Small intestine (tissue), 7 donors: ENCODE data around the gene TSPAN5. TPM values are rescaled to one million over a fixed set of nuclear protein-coding genes. Genes with fewer than 3 reads are reported as not detected.
A peak's percentile ranks its signal among the peaks of the same experiment; 100 is the strongest.

Experiments used
- DNase-seq, 2 donors: peaks; one replicate each; pipeline versions ENCODE4 v3.0.0 to v3.0.0-alpha.2; 2013
- FAIRE-seq: peaks from 2 replicates; lab custom pipeline; 2012; peaks lifted over from hg19 to GRCh38; lab: Jason Lieb, UNC
- H3K27ac ChIP-seq, 3 donors: one replicate each; pipeline ENCODE4 v1.5.1; 2013; ENCODE audit warnings: low read length in 2 of 3, mild to moderate bottlenecking in 2 of 3, control low read depth in 1 of 3, inconsistent platforms in 1 of 3, low read depth in 1 of 3, moderate library complexity in 1 of 3
- H3K27me3 ChIP-seq, 3 donors: one replicate each; pipeline ENCODE4 v1.6.1; 2013; ENCODE audit warnings: low read length in 3 of 3, inconsistent platforms in 1 of 3; ENCODE audit not compliant: control insufficient read depth in 3 of 3, insufficient read depth in 3 of 3
- H3K36me3 ChIP-seq, 3 donors: one replicate each; pipeline ENCODE4 v1.6.1; 2013; ENCODE audit warnings: low read length in 3 of 3, inconsistent platforms in 1 of 3, low read depth in 1 of 3, mild to moderate bottlenecking in 1 of 3, moderate library complexity in 1 of 3; ENCODE audit not compliant: control insufficient read depth in 3 of 3, insufficient read depth in 2 of 3
- H3K4me1 ChIP-seq, 3 donors: one replicate each; pipeline ENCODE4 v1.6.1; 2013; ENCODE audit warnings: low read length in 2 of 3, inconsistent platforms in 1 of 3, low read depth in 1 of 3, mild to moderate bottlenecking in 1 of 3, moderate library complexity in 1 of 3; ENCODE audit not compliant: control insufficient read depth in 3 of 3, insufficient read depth in 2 of 3
- H3K4me3 ChIP-seq, 3 donors: one replicate each; pipeline ENCODE4 v1.5.1; 2013; ENCODE audit warnings: low read length in 3 of 3, control low read depth in 1 of 3, inconsistent platforms in 1 of 3, low read depth in 1 of 3, mild to moderate bottlenecking in 1 of 3, moderate library complexity in 1 of 3
- H3K9me3 ChIP-seq, 2 donors: one replicate each; pipeline ENCODE4 v1.6.1; 2013; ENCODE audit warnings: low read depth in 1 of 2, low read length in 1 of 2; ENCODE audit not compliant: control insufficient read depth in 2 of 2, insufficient read depth in 1 of 2
- WGBS, 3 donors: extraction: QIAGEN DNeasy Blood & Tissue Kit; methylation state at CpG; one replicate each; pipeline ENCODE4 v1.1.7; 2013; 5-methylcytosine and 5-hydroxymethylcytosine counted together
- polyA plus RNA-seq, 4 donors: library from polyadenylated mRNA; stranded (reverse) in 3 of 4; unstranded in 1 of 4; fragments of 200-250 nt in 3 of 4; fragments of 120-200 nt in 1 of 4; gene quantifications; one replicate each; pipeline versions ENCODE4 v1.2.1 to v1.2.3, GENCODE V29; 2013
- donor health status: healthy with polysubstance abuse.
- donor health status: control.
- donor health status: control.
- donor health status: Bipolar disorder and iron deficiency.
- donor health status: healthy.

TSPAN5 gene
- polyA plus RNA-seq, 4 donors, result 0.67 to 4.9 (median 2.2) TPM

- DNase-seq (no peak), FAIRE-seq (no peak)
- Histone ChIP-seq H3K4me1 (no peaks in the 10 kb centered on the region), H3K4me3 (no peak overlapping the region), H3K36me3 (no peaks in the 10 kb centered on the region), H3K27me3 (no peaks in the 10 kb centered on the region), H3K27ac (no peak overlapping the region), H3K9me3 (no peaks in the 10 kb centered on the region)
- WGBS, 3 donors, result 80 to 90% (median 87%) methylated on average over 7 of the region's 7 CpGs
Measured at GRCh38 chr4:98567611-98568010, 90.8 kb downstream of the TSPAN5 start.

GRCh38 chr4:98566361-98567008 is 91.9 kb downstream of the TSPAN5 start:
- H3K9me3 ChIP-seq, result no peaks in the 10 kb centered on the region
- H3K4me1 ChIP-seq, result no peaks in the 10 kb centered on the region
- H3K27me3 ChIP-seq, result no peaks in the 10 kb centered on the region
- WGBS, 3 donors, result 76 to 94% (median 86%) methylated on average over 11 of the region's 11 CpGs
- no peak overlapping the region for H3K4me3 ChIP-seq
- H3K36me3 ChIP-seq, result no peaks in the 10 kb centered on the region
- FAIRE-seq, result no peak
- H3K27ac ChIP-seq, result peak overlapping the region in 1 of 3 donors; percentile 20
- no peak for DNase-seq

DNA sequence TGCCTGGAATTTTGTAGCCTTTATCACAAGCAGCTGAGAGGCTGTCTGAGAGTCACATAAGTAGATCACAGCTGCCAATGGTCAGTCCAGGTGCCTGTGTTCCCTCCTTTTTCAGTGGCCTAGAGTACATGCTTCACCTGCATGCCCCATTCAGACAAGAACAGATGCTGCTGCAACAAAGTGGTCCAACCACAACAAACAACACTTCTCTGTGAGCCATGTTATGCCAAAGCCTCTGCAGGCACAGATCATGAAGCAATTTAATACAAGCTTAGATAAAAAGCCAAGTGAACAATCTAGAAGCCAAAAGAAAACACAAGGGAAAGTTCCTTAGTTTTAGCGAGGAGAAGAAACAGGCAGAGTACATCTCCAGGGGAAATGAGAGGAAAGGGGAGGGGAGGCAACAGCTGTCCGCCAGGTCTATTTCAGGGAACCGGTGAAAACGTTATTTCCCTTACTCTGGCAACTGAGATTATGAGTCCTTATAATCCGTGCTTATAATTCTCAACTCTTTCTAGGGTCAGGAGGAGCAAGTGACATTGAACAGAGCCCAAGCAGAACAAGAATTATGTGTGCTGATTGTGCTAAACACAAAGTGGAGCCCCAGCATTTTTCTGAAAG is 92.6 kb downstream of the TSPAN5 start:
- Histone ChIP-seq H3K4me1 (no peaks in the 10 kb centered on the region), H3K36me3 (no peaks in the 10 kb centered on the region), H3K27ac (no peak overlapping the region), H3K4me3 (no peak overlapping the region), H3K27me3 (no peaks in the 10 kb centered on the region), H3K9me3 (no peaks in the 10 kb centered on the region)
- DNase-seq (no peak), FAIRE-seq (no peak)
- 49 to 80% (median 77%) methylated on average over 5 of the region's 5 CpGs for WGBS, 3 donors

- Histone ChIP-seq H3K27me3 (no peaks in the 10 kb centered on the region), H3K36me3 (no peaks in the 10 kb centered on the region), H3K27ac (no peak overlapping the region), H3K4me3 (no peak overlapping the region), H3K4me1 (no peaks in the 10 kb centered on the region), H3K9me3 (no peaks in the 10 kb centered on the region)
- DNase-seq, result peak in 1 of 2 donors; percentile 61
- FAIRE-seq, result no peak
- 76 to 88% (median 83%) methylated on average over 3 of the region's 3 CpGs for WGBS, 3 donors
Measured at GRCh38 chr4:98564852-98565251, 93.6 kb downstream of the TSPAN5 start.

GRCh38 chr4:98560321-98560720 is 98.1 kb downstream of the TSPAN5 start:
- H3K4me1 ChIP-seq, result no peaks in the 10 kb centered on the region
- no peaks in the 10 kb centered on the region for H3K36me3 ChIP-seq
- WGBS, 3 donors, result 84 to 94% (median 84%) methylated on average over 3 of the region's 3 CpGs
- no peak overlapping the region for H3K27ac ChIP-seq
- no peak overlapping the region for H3K4me3 ChIP-seq
- no peaks in the 10 kb centered on the region for H3K27me3 ChIP-seq
- DNase-seq (no peak), FAIRE-seq (no peak)
- H3K9me3 ChIP-seq, result no peaks in the 10 kb centered on the region

- WGBS, 3 donors, result 78 to 89% (median 87%) methylated on average over 6 of the region's 6 CpGs
Measured at GRCh38 chr4:98558471-98559169, 99.8 kb downstream of the TSPAN5 start.

GRCh38 chr4:98557194-98557892 is 101.1 kb downstream of the TSPAN5 start:
- no peak overlapping the region for H3K27ac ChIP-seq
- FAIRE-seq (no peak), DNase-seq (no peak)
- 79 to 87% (median 81%) methylated on average over 7 of the region's 7 CpGs for whole genome bisulfite sequencing, 3 donors
- no peak overlapping the region for H3K4me3 ChIP-seq
- no peaks in the 10 kb centered on the region for H3K36me3 ChIP-seq
- no peaks in the 10 kb centered on the region for H3K9me3 ChIP-seq
- H3K27me3 ChIP-seq, result no peaks in the 10 kb centered on the region
- H3K4me1 ChIP-seq, result no peaks in the 10 kb centered on the region

More at GRCh38 chr4:98558471-98559169, 99.8 kb downstream of the TSPAN5 start:
- Histone ChIP-seq H3K36me3 (no peaks in the 10 kb centered on the region), H3K27ac (no peak overlapping the region), H3K4me1 (no peaks in the 10 kb centered on the region), H3K9me3 (no peaks in the 10 kb centered on the region), H3K27me3 (no peaks in the 10 kb centered on the region), H3K4me3 (no peak overlapping the region)
- DNase-seq (no peak), FAIRE-seq (no peak)

- Histone ChIP-seq H3K36me3 (no peaks in the 10 kb centered on the region), H3K4me3 (no peak overlapping the region), H3K27me3 (no peaks in the 10 kb centered on the region), H3K27ac (no peak overlapping the region), H3K4me1 (no peaks in the 10 kb centered on the region), H3K9me3 (no peaks in the 10 kb centered on the region)
- 84 to 96% (median 91%) methylated on average over 2 of the region's 2 CpGs for WGBS, 3 donors
- FAIRE-seq (no peak), DNase-seq (no peak)
Measured at GRCh38 chr4:98556451-98556850, 102.0 kb downstream of the TSPAN5 start.
